HepG2 (cell line): Measurements from ENCODE around the gene ANKRD66. TPM values are rescaled to one million over a fixed set of nuclear protein-coding genes. Genes with fewer than 3 reads are reported as not detected.

Experiments
- ATAC-seq: fragments of 200-7000 bp; cut with Tn5 transposase; 3 replicates; pipeline ENCODE4 v1.9.1; 2020; ENCODE audit warnings: mild to moderate bottlenecking, moderate library complexity
- BruUV-seq: library from RNA; stranded (reverse); fragments of 400-500 nt; replicated peaks from 2 replicates; lab custom pipeline; 2021; lab: Mats Ljungman, UMichigan
- CTCF ChIA-PET: fragments of 300-600 bp; formaldehyde crosslinking; extraction: SDS; loops from one replicate; lab custom pipeline; 2021; ENCODE audit warnings: low total read pairs, inconsistent platforms, low intra/inter-chr PET ratio; lab: Yijun Ruan, JAX
- POLR2A ChIA-PET: fragments of 350-600 bp; sonication (Branson Sonifier 250); formaldehyde crosslinking; loops from one replicate; lab custom pipeline; 2020; ENCODE audit warnings: antibody characterized with exemption, inconsistent platforms; lab: Yijun Ruan, JAX
- DNase-seq: peaks from one replicate; pipeline ENCODE4 v3.0.0-alpha.2; 2015; ENCODE audit warnings: low spot score
- FAIRE-seq: peaks from 3 replicates; lab custom pipeline; 2011; peaks lifted over from hg19 to GRCh38; lab: Jason Lieb, UNC
- H2AFZ ChIP-seq: one replicate; pipeline ENCODE4 v1.6.1; 2011; ENCODE audit warnings: low read length, inconsistent platforms
- H3K27ac ChIP-seq: fragments of 300-600 bp; 3 replicates; pipeline ENCODE4 v1.8.0; 2011; ENCODE audit warnings: mixed run types, mild to moderate bottlenecking, mixed read lengths, low read length, inconsistent platforms; ENCODE audit not compliant: insufficient read depth; ENCODE audit errors: extremely low read length
- H3K27me3 ChIP-seq, 2 experiments: fragments of 200-600 bp in 1 of 2; 2 replicates in 1 of 2; 3 replicates in 1 of 2; pipeline versions ENCODE4 v1.6.0 to v1.8.0; 2011; ENCODE audit warnings: low read length in 2 of 2, mild to moderate bottlenecking in 2 of 2, moderate library complexity in 2 of 2, inconsistent platforms in 1 of 2; ENCODE audit not compliant: insufficient read depth in 2 of 2, control insufficient read depth in 1 of 2
- H3K36me3 ChIP-seq, 2 experiments: fragments of 200-600 bp in 1 of 2; replicated peaks in 1 of 2; 2 replicates in 1 of 2; 3 replicates in 1 of 2; pipeline versions ENCODE4 v1.5.1 to v1.8.0; 2011; ENCODE audit warnings: low read length in 2 of 2, inconsistent platforms in 1 of 2; ENCODE audit not compliant: insufficient read depth in 2 of 2, control insufficient read depth in 1 of 2
- H3K4me1 ChIP-seq: 2 replicates; pipeline ENCODE4 v1.5.1; 2012; ENCODE audit warnings: low read length, inconsistent platforms; ENCODE audit not compliant: insufficient read depth
- H3K4me2 ChIP-seq: 2 replicates; pipeline ENCODE4 v1.6.0; 2011; ENCODE audit warnings: low read depth, low read length, inconsistent platforms
- H3K4me3 ChIP-seq, 3 experiments: fragments of 200-600 bp in 1 of 3; sonication (generic), shearing (Covaris generic) in 1 of 3; replicated peaks in 1 of 3; 2 replicates each; pipeline ENCODE4 v1.5.1; 2011 to 2016; ENCODE audit warnings: low read length in 3 of 3, inconsistent platforms in 2 of 3, low read depth in 2 of 3, mild to moderate bottlenecking in 2 of 3, control low read depth in 1 of 3, mixed read lengths in 1 of 3; ENCODE audit not compliant: insufficient read depth in 1 of 3
- H3K79me2 ChIP-seq: one replicate; pipeline ENCODE4 v1.6.1; 2011; ENCODE audit warnings: low read length, inconsistent platforms; ENCODE audit not compliant: insufficient read depth
- H3K9ac ChIP-seq: 2 replicates; pipeline ENCODE4 v1.6.0; 2011; ENCODE audit warnings: mild to moderate bottlenecking, low read depth, low read length, inconsistent platforms; ENCODE audit not compliant: insufficient read depth
- H3K9me3 ChIP-seq: 2 replicates; pipeline ENCODE4 v1.5.1; 2012; ENCODE audit warnings: mild to moderate bottlenecking, low read length
- H4K20me1 ChIP-seq: 2 replicates; pipeline ENCODE4 v1.6.0; 2011; ENCODE audit warnings: inconsistent platforms, mild to moderate bottlenecking, low read length, moderate library complexity; ENCODE audit not compliant: insufficient read depth
- CSRNP2 ChIP-seq: sonication (generic); formaldehyde crosslinking; conservative IDR thresholded peaks from 2 replicates; pipeline ENCODE4 v1.8.0; 2022; ENCODE audit warnings: low read depth, missing genetic modification reagents
- FOXK2 ChIP-seq: fragments of 450-650 bp; IDR thresholded peaks from 2 replicates; pipeline ENCODE4 v1.6.1; 2016
- HNRNPK ChIP-seq: fragments of 200-400 bp; formaldehyde crosslinking; IDR thresholded peaks from 2 replicates; pipeline ENCODE4 v1.6.1; 2018; ENCODE audit warnings: low read length, low read depth, moderate library complexity, mild to moderate bottlenecking; ENCODE audit not compliant: poor library complexity, severe bottlenecking
- KDM1A ChIP-seq: IDR thresholded peaks from 2 replicates; pipeline ENCODE4 v1.6.1; 2016; ENCODE audit warnings: missing compliant biosample characterization
- RORA ChIP-seq: sonication (generic); formaldehyde crosslinking; IDR thresholded peaks from 2 replicates; pipeline ENCODE4 v1.5.0; 2020; ENCODE audit warnings: mild to moderate bottlenecking, missing genetic modification reagents, moderate library complexity
- SALL1 ChIP-seq: sonication (generic); formaldehyde crosslinking; IDR thresholded peaks from 2 replicates; pipeline ENCODE4 v1.8.0; 2022; ENCODE audit warnings: mild to moderate bottlenecking, missing genetic modification reagents
- SP4 ChIP-seq: sonication (generic); formaldehyde crosslinking; IDR thresholded peaks from 2 replicates; pipeline ENCODE4 v1.8.1; 2023; ENCODE audit warnings: mild to moderate bottlenecking, missing genetic modification reagents
- SRF ChIP-seq: IDR thresholded peaks from 2 replicates; pipeline ENCODE4 v1.6.1; 2011; ENCODE audit warnings: mild to moderate bottlenecking, low read depth, low read length, moderate library complexity
- ZFAT ChIP-seq: sonication (generic); formaldehyde crosslinking; conservative IDR thresholded peaks from 2 replicates; pipeline ENCODE4 v1.8.1; 2023; ENCODE audit warnings: missing genetic modification reagents, inconsistent platforms
- ZNF839 ChIP-seq: sonication (generic); formaldehyde crosslinking; IDR thresholded peaks from 2 replicates; pipeline ENCODE4 v1.4.0; 2020; ENCODE audit warnings: missing genetic modification reagents, mild to moderate bottlenecking, borderline replicate concordance
- WGBS: methylation state at CpG from one replicate; pipeline ENCODE4 v1.1.6; 2017; ENCODE audit warnings: low lambda C conversion rate; 5-methylcytosine and 5-hydroxymethylcytosine counted together
- in situ Hi-C: cut with HindIII; loops from 2 replicates; pipeline ENCODE4 v1.10.0; 2017; ENCODE audit warnings: low pct_unique_long_range_greater_than_20kb; ENCODE audit not compliant: extremely low pct_ligation_motif_present
- intact Hi-C: fragments of 100-400 bp; cut with micrococcal nuclease; formaldehyde crosslinking; loops from one replicate; pipeline ENCODE4 v1.10.0; 2022; ENCODE audit not compliant: unreplicated experiment
- polyA plus RNA-seq, 8 experiments: library from polyadenylated mRNA; depleted of rRNA in 3 of 8; stranded (reverse) in 7 of 8; unstranded in 1 of 8; fragments of >200 nt; fragmentation: Illumina TruSeq in 4 of 8; extraction: Trizol in 4 of 8; gene quantifications; 2 replicates each; pipeline versions ENCODE4 v1.2.1 to v1.2.3, GENCODE V29; 2011 to 2016; ENCODE audit warnings: low read depth in 4 of 8, missing spikeins in 1 of 8, mixed read lengths in 1 of 8; ENCODE audit not compliant: insufficient read depth in 1 of 8
- total RNA-seq, 5 experiments: library from RNA; depleted of rRNA; stranded (reverse); fragments of >200 nt; fragmentation: Illumina TruSeq; extraction: Trizol; gene quantifications; 2 replicates each; pipeline ENCODE4 v1.2.3, GENCODE V29; 2016; ENCODE audit warnings: low read depth in 1 of 5
- TF ChIP-seq, protein P1 (sequence below): sonication (generic); formaldehyde crosslinking; conservative IDR thresholded peaks from 2 replicates; pipeline ENCODE4 v1.4.0; 2020; ENCODE audit warnings: mild to moderate bottlenecking, missing genetic modification reagents, moderate library complexity

ANKRD66 gene
- total and polyA plus RNA-seq, 2 of the 13 experiments (the other 11 are each of a cell fraction or from before 2014, with no cell fraction given), result not detected

- CTCF ChIA-PET, result no interaction called here
- no peak for ATAC-seq
These were observed 26.0 kb downstream of the ANKRD66 start for GRCh38 chr6:46772762-46773161.

More at GRCh38 chr6:46772762-46773161, 26.0 kb downstream of the ANKRD66 start:
- in situ Hi-C loops, result no loop called here
- intact Hi-C loops, result no loop called here
- Histone ChIP-seq H3K79me2 (no peaks in the 10 kb centered on the region), H3K9me3 (0 out of 2 replicates have a peak, but pooled peaks cover under 1% of the 10 kb centered on the region), H3K4me1 (peaks cover 8% of the 10 kb centered on the region; the same call in 1 of the 2 replicates), H4K20me1 (no peaks in the 10 kb centered on the region), H3K27me3 (no peaks in the 10 kb centered on the region), H2AFZ (no peak overlapping the region), H3K36me3 (no peaks in the 10 kb centered on the region), H3K27ac (no peak overlapping the region), H3K4me3 (no peak overlapping the region), H3K9ac (no peak overlapping the region), H3K4me2 (no peak overlapping the region)
- DNase-seq (no peak), FAIRE-seq (no peak)
- TF ChIP-seq RORA (CRISPR knock-in tag) (no peak), SRF (no peak), SP4 (no peak), SALL1 (CRISPR knock-in tag) (no peak), ZFAT (no peak), FOXK2 (no peak), KDM1A (CRISPR knock-in tag) (no peak), ZNF839 (CRISPR knock-in tag) (no peak), CSRNP2 (no peak), HNRNPK (no peak)
- TF ChIP-seq, protein P1, sequence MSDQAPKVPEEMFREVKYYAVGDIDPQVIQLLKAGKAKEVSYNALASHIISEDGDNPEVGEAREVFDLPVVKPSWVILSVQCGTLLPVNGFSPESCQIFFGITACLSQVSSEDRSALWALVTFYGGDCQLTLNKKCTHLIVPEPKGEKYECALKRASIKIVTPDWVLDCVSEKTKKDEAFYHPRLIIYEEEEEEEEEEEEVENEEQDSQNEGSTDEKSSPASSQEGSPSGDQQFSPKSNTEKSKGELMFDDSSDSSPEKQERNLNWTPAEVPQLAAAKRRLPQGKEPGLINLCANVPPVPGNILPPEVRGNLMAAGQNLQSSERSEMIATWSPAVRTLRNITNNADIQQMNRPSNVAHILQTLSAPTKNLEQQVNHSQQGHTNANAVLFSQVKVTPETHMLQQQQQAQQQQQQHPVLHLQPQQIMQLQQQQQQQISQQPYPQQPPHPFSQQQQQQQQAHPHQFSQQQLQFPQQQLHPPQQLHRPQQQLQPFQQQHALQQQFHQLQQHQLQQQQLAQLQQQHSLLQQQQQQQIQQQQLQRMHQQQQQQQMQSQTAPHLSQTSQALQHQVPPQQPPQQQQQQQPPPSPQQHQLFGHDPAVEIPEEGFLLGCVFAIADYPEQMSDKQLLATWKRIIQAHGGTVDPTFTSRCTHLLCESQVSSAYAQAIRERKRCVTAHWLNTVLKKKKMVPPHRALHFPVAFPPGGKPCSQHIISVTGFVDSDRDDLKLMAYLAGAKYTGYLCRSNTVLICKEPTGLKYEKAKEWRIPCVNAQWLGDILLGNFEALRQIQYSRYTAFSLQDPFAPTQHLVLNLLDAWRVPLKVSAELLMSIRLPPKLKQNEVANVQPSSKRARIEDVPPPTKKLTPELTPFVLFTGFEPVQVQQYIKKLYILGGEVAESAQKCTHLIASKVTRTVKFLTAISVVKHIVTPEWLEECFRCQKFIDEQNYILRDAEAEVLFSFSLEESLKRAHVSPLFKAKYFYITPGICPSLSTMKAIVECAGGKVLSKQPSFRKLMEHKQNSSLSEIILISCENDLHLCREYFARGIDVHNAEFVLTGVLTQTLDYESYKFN (CRISPR knock-in tag), result no peak
- WGBS, result 0% methylated on average over 2 of the region's 2 CpGs
- no TSS peak for BruUV-seq
- POLR2A ChIA-PET, result no interaction called here
